ENCODE results near the gene C1orf116. TPM values are rescaled to one million over a fixed set of nuclear protein-coding genes. Genes with fewer than 3 reads are reported as not detected.
A peak's percentile ranks its signal among the peaks of the same experiment; 100 is the strongest.

C1orf116 gene
- total RNA-seq, 2 experiments from 2014 or later = not detected

DNA sequence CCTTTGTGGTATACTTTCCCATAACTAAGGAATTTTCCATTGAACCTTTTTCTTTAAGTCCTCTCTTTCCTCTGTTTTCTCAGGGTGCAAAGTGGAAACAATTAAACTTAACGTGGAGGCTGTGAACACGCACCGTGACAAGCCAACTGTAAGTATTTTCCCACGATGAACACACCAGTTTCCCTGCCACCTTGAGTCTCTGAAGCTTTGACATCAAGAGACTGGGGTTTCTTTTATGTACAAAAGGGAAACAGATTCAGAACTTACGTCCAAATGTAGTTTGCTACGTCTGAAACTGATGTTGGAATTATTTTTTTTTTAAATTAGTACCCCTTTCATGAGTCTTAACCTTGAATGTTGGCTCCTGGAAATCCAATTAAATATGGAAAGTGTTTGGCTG is 38.9 kb upstream of the C1orf116 start:
- Mint-ChIP-seq H3K4me1 (ENCODE audit: low read depth) (peaks cover 53% of the 10 kb centered on the region), H3K4me3 (peak overlapping the region; percentile 37), H3K36me3 (ENCODE audit: low read depth) (peaks cover 26% of the 10 kb centered on the region), H3K27ac (peak overlapping the region; percentile 88), H3K27me3 (ENCODE audit: low read depth) (no peaks in the 10 kb centered on the region), H3K9me3 (ENCODE audit: insufficient read depth) (no peaks in the 10 kb centered on the region)
- peak; percentile 20 for ATAC-seq
- CTCF ChIA-PET = interaction anchor here (0.6 to 3.4 kb wide), 18 partner anchors 9 to 428 kb away, joined by 3 to 21 read pairs (median 5); partner anchors contain the start of genes FCMR and PFKFB2
- POLR2A ChIA-PET = interaction anchor here (0.8 kb wide), 2 partner anchors 11 to 250 kb away, joined by 3 read pairs; partner anchors contain the start of gene CD55
- DNase-seq = peak; percentile 19

DNA sequence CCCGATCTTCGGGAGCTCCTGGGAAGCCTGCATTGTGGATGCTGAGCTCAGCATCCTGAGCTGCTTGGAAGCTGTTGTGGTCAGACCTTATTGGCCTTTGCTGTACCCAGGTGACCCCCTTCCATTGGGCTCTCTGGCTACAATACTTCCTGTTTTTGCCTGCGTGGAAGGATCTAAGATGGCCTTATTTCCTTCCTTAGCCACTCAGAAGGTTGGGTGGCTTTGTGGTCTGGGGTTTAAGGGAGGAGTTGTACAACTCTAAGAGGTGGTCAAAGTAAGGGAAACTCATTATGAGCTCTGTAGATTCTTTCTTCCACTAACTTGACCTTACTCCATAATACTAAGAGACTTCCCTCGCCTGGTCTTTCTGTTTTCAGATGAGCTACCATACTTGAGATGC is 38.3 kb upstream of the C1orf116 start:
- peaks cover 53% of the 10 kb centered on the region for H3K4me1 Mint-ChIP-seq (ENCODE audit: low read depth)
- peaks cover 26% of the 10 kb centered on the region for H3K36me3 Mint-ChIP-seq (ENCODE audit: low read depth)
- ATAC-seq (peak; percentile 75), DNase-seq (peak; percentile 75)
- H3K27me3 Mint-ChIP-seq (ENCODE audit: low read depth) = no peaks in the 10 kb centered on the region
- peak overlapping the region; percentile 88 for H3K27ac Mint-ChIP-seq
- no peaks in the 10 kb centered on the region for H3K9me3 Mint-ChIP-seq (ENCODE audit: insufficient read depth)
- H3K4me3 Mint-ChIP-seq = peak overlapping the region; percentile 52
- ChIA-PET POLR2A (interaction anchor here (0.5 to 0.8 kb wide), 2 partner anchors 251 to 529 kb away, joined by 3 read pairs; partner anchors contain the start of gene CD55), CTCF (interaction anchor here (0.6 to 3.4 kb wide), 18 partner anchors 8 to 429 kb away, joined by 3 to 21 read pairs (median 5); partner anchors contain the start of genes FCMR and PFKFB2)

GRCh38 chr1:207069858-207070506 is 37.4 kb upstream of the C1orf116 start:
- Mint-ChIP-seq H3K36me3 (ENCODE audit: low read depth) (peaks cover 28% of the 10 kb centered on the region), H3K4me3 (no peak overlapping the region), H3K4me1 (ENCODE audit: low read depth) (peaks cover 53% of the 10 kb centered on the region), H3K27me3 (ENCODE audit: low read depth) (no peaks in the 10 kb centered on the region), H3K9me3 (ENCODE audit: insufficient read depth) (no peaks in the 10 kb centered on the region), H3K27ac (peak overlapping the region; percentile 88)
- ChIA-PET POLR2A (no interaction called here), CTCF (interaction anchor here (1.0 to 3.4 kb wide), 11 partner anchors 9 to 157 kb away, joined by 3 to 21 read pairs (median 7); partner anchors contain the start of gene PFKFB2)
- DNase-seq = no peak
- ATAC-seq = peak; percentile 8

- H3K4me3 Mint-ChIP-seq = peak overlapping the region; percentile 42
Observed at GRCh38 chr1:207069061-207069460, 36.5 kb upstream of the C1orf116 start.

DNA sequence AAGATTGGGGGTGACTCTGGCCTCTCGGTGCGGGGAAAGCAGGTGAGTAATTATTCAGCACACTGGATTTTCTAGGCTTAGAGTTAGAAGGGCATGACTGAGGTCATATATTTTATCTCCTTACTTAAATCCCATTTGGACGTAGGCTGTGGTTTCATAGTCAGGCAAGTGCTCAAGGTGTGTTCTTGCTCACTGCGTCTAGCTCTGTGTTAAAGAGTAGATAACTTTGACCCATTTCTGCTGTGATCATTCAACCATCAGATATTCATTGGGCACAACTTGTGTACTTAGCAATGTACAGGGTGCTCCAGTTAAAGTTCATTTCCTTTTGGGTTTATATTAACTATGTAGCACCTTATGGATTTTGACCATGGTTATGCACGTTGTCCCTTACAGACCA is 35.1 kb upstream of the C1orf116 start:
- ATAC-seq (no peak), DNase-seq (no peak)
- peaks cover 50% of the 10 kb centered on the region for H3K4me1 Mint-ChIP-seq (ENCODE audit: low read depth)
- no peaks in the 10 kb centered on the region for H3K27me3 Mint-ChIP-seq (ENCODE audit: low read depth)
- peaks cover 25% of the 10 kb centered on the region for H3K36me3 Mint-ChIP-seq (ENCODE audit: low read depth)
- POLR2A ChIA-PET = no interaction called here
- H3K9me3 Mint-ChIP-seq (ENCODE audit: insufficient read depth) = no peaks in the 10 kb centered on the region
- CTCF ChIA-PET = interaction anchor here (1.1 to 2.5 kb wide), 3 partner anchors 13 to 17 kb away, joined by 4 to 9 read pairs (median 6); partner anchors contain the start of gene PFKFB2
- no peak overlapping the region for H3K27ac Mint-ChIP-seq
- no peak overlapping the region for H3K4me3 Mint-ChIP-seq

More at GRCh38 chr1:207069061-207069460, 36.5 kb upstream of the C1orf116 start:
- ChIA-PET POLR2A (interaction anchor here (1.2 kb wide), 1 partner anchor 19 kb away, joined by 3 read pairs; no protein-coding TSS in a partner anchor), CTCF (interaction anchor here (0.8 to 2.5 kb wide), 9 partner anchors 8 to 64 kb away, joined by 3 to 9 read pairs (median 4); partner anchors contain the start of gene PFKFB2)
- Mint-ChIP-seq H3K27me3 (ENCODE audit: low read depth) (no peaks in the 10 kb centered on the region), H3K9me3 (ENCODE audit: insufficient read depth) (no peaks in the 10 kb centered on the region), H3K27ac (peak overlapping the region; percentile 88), H3K36me3 (ENCODE audit: low read depth) (peaks cover 28% of the 10 kb centered on the region), H3K4me1 (ENCODE audit: low read depth) (peaks cover 53% of the 10 kb centered on the region)
- peak; percentile 53 for DNase-seq
- peak; percentile 60 for ATAC-seq

GRCh38 chr1:207067185-207067584 is 34.6 kb upstream of the C1orf116 start:
- ATAC-seq (no peak), DNase-seq (no peak)
- peaks cover 24% of the 10 kb centered on the region for H3K36me3 Mint-ChIP-seq (ENCODE audit: low read depth)
- no peaks in the 10 kb centered on the region for H3K9me3 Mint-ChIP-seq (ENCODE audit: insufficient read depth)
- H3K27ac Mint-ChIP-seq = no peak overlapping the region
- no peaks in the 10 kb centered on the region for H3K27me3 Mint-ChIP-seq (ENCODE audit: low read depth)
- POLR2A ChIA-PET = no interaction called here
- CTCF ChIA-PET = interaction anchor here (1.1 to 2.5 kb wide), 3 partner anchors 12 to 17 kb away, joined by 4 to 9 read pairs (median 6); partner anchors contain the start of gene PFKFB2
- no peak overlapping the region for H3K4me3 Mint-ChIP-seq
- H3K4me1 Mint-ChIP-seq (ENCODE audit: low read depth) = peaks cover 49% of the 10 kb centered on the region

DNA sequence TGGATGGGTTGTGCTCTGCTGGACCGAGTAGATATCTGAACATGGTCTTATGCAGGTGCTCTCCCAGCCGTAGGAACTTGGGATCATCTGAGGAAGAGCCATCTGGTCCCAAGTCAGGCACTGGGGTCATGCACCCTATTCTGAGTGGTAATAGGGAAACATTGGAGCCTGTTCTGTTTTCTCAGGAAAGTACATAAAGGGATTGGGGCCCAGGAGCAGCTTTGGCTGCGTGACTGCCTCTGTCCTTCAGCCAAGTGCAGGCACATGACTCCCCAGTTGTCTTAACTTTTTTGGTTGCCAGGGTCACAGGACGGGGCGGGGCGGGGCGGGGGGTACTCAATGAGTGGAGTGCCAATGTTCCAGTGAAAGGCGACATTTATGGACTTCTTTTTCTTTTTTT is 32.0 kb upstream of the C1orf116 start:
- H3K9me3 Mint-ChIP-seq (ENCODE audit: insufficient read depth) = no peaks in the 10 kb centered on the region
- peaks cover 9% of the 10 kb centered on the region for H3K36me3 Mint-ChIP-seq (ENCODE audit: low read depth)
- no peak overlapping the region for H3K27ac Mint-ChIP-seq
- H3K4me3 Mint-ChIP-seq = no peak overlapping the region
- CTCF ChIA-PET = no interaction called here
- no peaks in the 10 kb centered on the region for H3K27me3 Mint-ChIP-seq (ENCODE audit: low read depth)
- ATAC-seq (no peak), DNase-seq (no peak)
- peaks cover 23% of the 10 kb centered on the region for H3K4me1 Mint-ChIP-seq (ENCODE audit: low read depth)
- POLR2A ChIA-PET = no interaction called here

DNA sequence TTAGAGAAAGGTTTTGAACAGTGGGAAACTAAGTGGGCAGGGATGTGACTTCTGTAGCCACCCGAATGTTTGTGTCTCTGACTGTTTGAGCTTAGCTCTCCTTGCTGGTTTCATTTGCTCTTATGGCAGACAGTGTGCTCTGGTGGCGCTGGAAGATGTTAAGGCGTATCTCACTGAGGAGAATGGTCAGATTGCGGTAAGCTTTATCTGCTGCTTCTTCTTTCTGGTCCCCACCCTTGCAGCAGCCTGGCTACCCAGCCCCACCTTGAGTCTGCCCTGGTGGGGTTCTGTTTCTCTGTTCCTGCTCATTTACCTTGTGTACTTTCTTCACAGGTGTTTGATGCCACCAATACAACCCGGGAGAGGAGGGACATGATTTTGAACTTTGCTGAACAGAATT is 30.5 kb upstream of the C1orf116 start:
- Mint-ChIP-seq H3K9me3 (ENCODE audit: insufficient read depth) (no peaks in the 10 kb centered on the region), H3K4me1 (ENCODE audit: low read depth) (peaks cover 12% of the 10 kb centered on the region), H3K36me3 (ENCODE audit: low read depth) (peaks cover 3% of the 10 kb centered on the region), H3K27ac (no peak overlapping the region), H3K27me3 (ENCODE audit: low read depth) (no peaks in the 10 kb centered on the region), H3K4me3 (no peak overlapping the region)
- DNase-seq (no peak), ATAC-seq (no peak)
- CTCF ChIA-PET = interaction anchor here (0.6 to 1.5 kb wide), 2 partner anchors 8 to 17 kb away, joined by 3 read pairs; no protein-coding TSS in a partner anchor
- POLR2A ChIA-PET = no interaction called here

GRCh38 chr1:207062058-207062457 is 29.5 kb upstream of the C1orf116 start:
- Mint-ChIP-seq H3K4me1 (ENCODE audit: low read depth) (peaks cover 10% of the 10 kb centered on the region), H3K36me3 (ENCODE audit: low read depth) (peaks cover 3% of the 10 kb centered on the region), H3K27ac (no peak overlapping the region), H3K27me3 (ENCODE audit: low read depth) (no peaks in the 10 kb centered on the region), H3K9me3 (ENCODE audit: insufficient read depth) (no peaks in the 10 kb centered on the region), H3K4me3 (no peak overlapping the region)
- DNase-seq (no peak), ATAC-seq (no peak)
- POLR2A ChIA-PET = no interaction called here
- CTCF ChIA-PET = interaction anchor here (1.5 to 2.6 kb wide), 3 partner anchors 9 to 18 kb away, joined by 3 to 12 read pairs (median 7); no protein-coding TSS in a partner anchor

- Mint-ChIP-seq H3K27ac (no peak overlapping the region), H3K27me3 (ENCODE audit: low read depth) (no peaks in the 10 kb centered on the region), H3K9me3 (ENCODE audit: insufficient read depth) (no peaks in the 10 kb centered on the region), H3K4me1 (ENCODE audit: low read depth) (peaks cover 10% of the 10 kb centered on the region), H3K36me3 (ENCODE audit: low read depth) (peaks cover 1% of the 10 kb centered on the region), H3K4me3 (no peak overlapping the region)
- DNase-seq (no peak), ATAC-seq (no peak)
- CTCF ChIA-PET = interaction anchor here (1.0 to 2.6 kb wide), 6 partner anchors 10 to 23 kb away, joined by 3 to 12 read pairs (median 6); no protein-coding TSS in a partner anchor
- POLR2A ChIA-PET = interaction anchor here (0.8 kb wide), 1 partner anchor 11 kb away, joined by 3 read pairs; no protein-coding TSS in a partner anchor
Observed at GRCh38 chr1:207060596-207060995, 28.0 kb upstream of the C1orf116 start.

DNA sequence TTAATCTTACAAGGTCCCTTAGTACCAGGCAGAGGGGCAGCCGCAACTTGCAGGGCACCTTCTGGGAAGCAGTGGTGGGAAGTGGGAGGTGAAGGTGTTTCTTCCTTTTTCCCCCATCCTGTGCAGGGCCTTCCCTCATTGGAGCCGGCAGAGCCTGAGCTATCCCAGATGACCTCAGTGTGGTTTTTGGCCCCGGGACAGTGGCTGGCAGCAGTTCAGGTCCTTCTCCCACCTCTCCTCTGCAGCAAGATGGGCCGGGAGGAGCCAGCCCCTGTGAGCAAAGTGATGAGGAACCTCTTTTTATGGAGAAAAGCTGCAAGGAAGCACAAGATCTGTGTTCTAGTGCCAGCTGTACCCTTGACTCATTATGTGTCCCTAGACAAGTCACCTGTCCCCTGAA is 27.3 kb upstream of the C1orf116 start:
- POLR2A ChIA-PET = no interaction called here
- CTCF ChIA-PET = interaction anchor here (1.0 to 2.6 kb wide), 6 partner anchors 10 to 24 kb away, joined by 3 to 12 read pairs (median 6); no protein-coding TSS in a partner anchor
- no peak for DNase-seq
- Mint-ChIP-seq H3K27me3 (ENCODE audit: low read depth) (no peaks in the 10 kb centered on the region), H3K27ac (no peak overlapping the region), H3K4me3 (no peak overlapping the region), H3K36me3 (ENCODE audit: low read depth) (no peaks in the 10 kb centered on the region), H3K9me3 (ENCODE audit: insufficient read depth) (no peaks in the 10 kb centered on the region), H3K4me1 (ENCODE audit: low read depth) (peaks cover 11% of the 10 kb centered on the region)
- ATAC-seq = no peak
